Stimulated activated effector memory CD8-positive, alpha-beta T cell treated with anti-CD3 and anti-CD28 coated beads, Interleukin-12 subunit alpha, Interleukin-12 subunit beta, amount 100 ng/mL, for 72 hours (primary cell): ENCODE results near the gene TUBGCP6.
A peak's percentile ranks its signal among the peaks of the same experiment; 100 is the strongest.
"Not testable (repeated sequence)": the region's sequence is repeated elsewhere in the genome, so short reads cannot be mapped to it uniquely, and the experiment has no call there.

Source experiments
- ATAC-seq: fragments of 150-1000 bp; cut with Tn5 transposase; 2 replicates; pipeline ENCODE4 v1.10.0; 2021
- DNase-seq, 2 donors: peaks; one replicate each; pipeline ENCODE4 v3.0.0; 2021 to 2022; ENCODE audit warnings: low spot score in 2 of 2
- H3K27ac Mint-ChIP-seq: one replicate; pipeline ENCODE4 v1.8.0; 2022; ENCODE audit warnings: mild to moderate bottlenecking, mixed read lengths
- H3K36me3 Mint-ChIP-seq: one replicate; pipeline ENCODE4 v1.8.0; 2022; ENCODE audit warnings: mild to moderate bottlenecking, mixed read lengths
- H3K4me1 Mint-ChIP-seq: one replicate; pipeline ENCODE4 v1.8.0; 2022; ENCODE audit warnings: mixed read lengths
- H3K4me3 Mint-ChIP-seq: one replicate; pipeline ENCODE4 v1.8.0; 2022; ENCODE audit warnings: mild to moderate bottlenecking, mixed read lengths
- H3K9me3 Mint-ChIP-seq: one replicate; pipeline ENCODE4 v1.8.0; 2022; ENCODE audit warnings: mixed read lengths

The TUBGCP6 gene

GRCh38 chr22:50208939-50209892, 35.6 kb downstream of the TUBGCP6 start:
- Mint-ChIP-seq H3K27ac (peak overlapping the region; percentile 23), H3K4me1 (peaks cover 26% of the 10 kb centered on the region), H3K9me3 (no peaks in the 10 kb centered on the region), H3K36me3 (peaks cover 73% of the 10 kb centered on the region), H3K4me3 (no peak overlapping the region)
- ATAC-seq (peak; percentile 24), DNase-seq (no peak)

- Mint-ChIP-seq H3K27ac (no peak overlapping the region), H3K4me3 (no peak overlapping the region), H3K36me3 (peaks cover 73% of the 10 kb centered on the region), H3K9me3 (no peaks in the 10 kb centered on the region), H3K4me1 (peaks cover 34% of the 10 kb centered on the region)
- no peak for DNase-seq
- ATAC-seq: no peak
Measured at GRCh38 chr22:50208430-50208938, 36.3 kb downstream of the TUBGCP6 start.

- ATAC-seq (no peak), DNase-seq (no peak)
- peak overlapping the region; percentile 26 for H3K27ac Mint-ChIP-seq
- no peaks in the 10 kb centered on the region for H3K9me3 Mint-ChIP-seq
- peaks cover 31% of the 10 kb centered on the region for H3K4me1 Mint-ChIP-seq
- peaks cover 73% of the 10 kb centered on the region for H3K36me3 Mint-ChIP-seq
- H3K4me3 Mint-ChIP-seq: no peak overlapping the region
Measured at GRCh38 chr22:50207383-50208140, 37.3 kb downstream of the TUBGCP6 start.

- Mint-ChIP-seq H3K9me3 (no peaks in the 10 kb centered on the region), H3K4me3 (no peak overlapping the region), H3K27ac (no peak overlapping the region), H3K4me1 (peaks cover 36% of the 10 kb centered on the region), H3K36me3 (peaks cover 70% of the 10 kb centered on the region)
- ATAC-seq (no peak), DNase-seq (no peak)
Measured at GRCh38 chr22:50206599-50206998, 38.2 kb downstream of the TUBGCP6 start.

- ATAC-seq (no peak), DNase-seq (no peak)
- Mint-ChIP-seq H3K9me3 (no peaks in the 10 kb centered on the region), H3K4me3 (no peak overlapping the region), H3K4me1 (peaks cover 36% of the 10 kb centered on the region), H3K27ac (no peak overlapping the region), H3K36me3 (peaks cover 65% of the 10 kb centered on the region)
Measured at GRCh38 chr22:50205781-50206569, 38.8 kb downstream of the TUBGCP6 start.

- DNase-seq, ATAC-seq, H3K9me3 Mint-ChIP-seq, H3K4me3 Mint-ChIP-seq, H3K27ac Mint-ChIP-seq: not testable (repeated sequence)
- H3K36me3 Mint-ChIP-seq: peaks cover 58% of the 10 kb centered on the region
- peaks cover 35% of the 10 kb centered on the region for H3K4me1 Mint-ChIP-seq
Measured at GRCh38 chr22:50204998-50205397, 39.8 kb downstream of the TUBGCP6 start.

- no peak overlapping the region for H3K4me3 Mint-ChIP-seq
- no peak overlapping the region for H3K27ac Mint-ChIP-seq
- peaks cover 35% of the 10 kb centered on the region for H3K4me1 Mint-ChIP-seq
- ATAC-seq (no peak), DNase-seq (no peak)
- H3K36me3 Mint-ChIP-seq: peaks cover 58% of the 10 kb centered on the region
- H3K9me3 Mint-ChIP-seq: no peaks in the 10 kb centered on the region
Measured at GRCh38 chr22:50204571-50204970, 40.3 kb downstream of the TUBGCP6 start.

- DNase-seq (no peak), ATAC-seq (no peak)
- Mint-ChIP-seq H3K9me3 (no peaks in the 10 kb centered on the region), H3K4me1 (peaks cover 36% of the 10 kb centered on the region), H3K36me3 (peaks cover 57% of the 10 kb centered on the region), H3K4me3 (no peak overlapping the region), H3K27ac (no peak overlapping the region)
Measured at GRCh38 chr22:50203288-50203687, 41.5 kb downstream of the TUBGCP6 start.

GRCh38 chr22:50202130-50202666, 42.6 kb downstream of the TUBGCP6 start:
- peak overlapping the region; percentile 82 for H3K27ac Mint-ChIP-seq

GRCh38 chr22:50201191-50202129, 43.4 kb downstream of the TUBGCP6 start:
- H3K9me3 Mint-ChIP-seq: no peaks in the 10 kb centered on the region
- H3K4me3 Mint-ChIP-seq: peak overlapping the region; percentile 73
- peaks cover 36% of the 10 kb centered on the region for H3K4me1 Mint-ChIP-seq
- peak overlapping the region; percentile 82 for H3K27ac Mint-ChIP-seq
- DNase-seq (no peak), ATAC-seq (peak; percentile 51)
- peaks cover 66% of the 10 kb centered on the region for H3K36me3 Mint-ChIP-seq

More at GRCh38 chr22:50202130-50202666, 42.6 kb downstream of the TUBGCP6 start:
- ATAC-seq (no peak), DNase-seq (no peak)
- peak overlapping the region; percentile 73 for H3K4me3 Mint-ChIP-seq
- H3K9me3 Mint-ChIP-seq: no peaks in the 10 kb centered on the region
- H3K36me3 Mint-ChIP-seq: peaks cover 62% of the 10 kb centered on the region
- peaks cover 36% of the 10 kb centered on the region for H3K4me1 Mint-ChIP-seq

GRCh38 chr22:50200461-50201190, 44.2 kb downstream of the TUBGCP6 start, which contains the start of gene SELENOO:
Gene SELENOO (plus strand): TSS chr22:50201011. CDS start chr22:50201037, 26 bp downstream.
- peak; percentile 81 to 93 for DNase-seq
- peaks cover 69% of the 10 kb centered on the region for H3K36me3 Mint-ChIP-seq
- peak within 1 kb of the TSS; percentile 82 for H3K27ac Mint-ChIP-seq
- ATAC-seq: peak; percentile 91
- peaks cover 36% of the 10 kb centered on the region for H3K4me1 Mint-ChIP-seq
- H3K4me3 Mint-ChIP-seq: peak within 1 kb of the TSS; percentile 73
- no peaks in the 10 kb centered on the region for H3K9me3 Mint-ChIP-seq

- peak overlapping the region; percentile 43 for H3K27ac Mint-ChIP-seq
- ATAC-seq: peak; percentile 1
- DNase-seq: no peak
- H3K4me3 Mint-ChIP-seq: peak overlapping the region; percentile 67
- no peaks in the 10 kb centered on the region for H3K9me3 Mint-ChIP-seq
- H3K4me1 Mint-ChIP-seq: peaks cover 31% of the 10 kb centered on the region
- peaks cover 70% of the 10 kb centered on the region for H3K36me3 Mint-ChIP-seq
Measured at GRCh38 chr22:50199829-50200460, 44.9 kb downstream of the TUBGCP6 start.
